Measurements from ENCODE around the gene ZFYVE9. TPM values are rescaled to one million over a fixed set of nuclear protein-coding genes. Genes with fewer than 3 reads are reported as not detected.

ZFYVE9 gene
- total and polyA plus RNA-seq, 2 of the 4 experiments (the other 2 are of a cell fraction) = 8.3 to 28.7 TPM

DNA sequence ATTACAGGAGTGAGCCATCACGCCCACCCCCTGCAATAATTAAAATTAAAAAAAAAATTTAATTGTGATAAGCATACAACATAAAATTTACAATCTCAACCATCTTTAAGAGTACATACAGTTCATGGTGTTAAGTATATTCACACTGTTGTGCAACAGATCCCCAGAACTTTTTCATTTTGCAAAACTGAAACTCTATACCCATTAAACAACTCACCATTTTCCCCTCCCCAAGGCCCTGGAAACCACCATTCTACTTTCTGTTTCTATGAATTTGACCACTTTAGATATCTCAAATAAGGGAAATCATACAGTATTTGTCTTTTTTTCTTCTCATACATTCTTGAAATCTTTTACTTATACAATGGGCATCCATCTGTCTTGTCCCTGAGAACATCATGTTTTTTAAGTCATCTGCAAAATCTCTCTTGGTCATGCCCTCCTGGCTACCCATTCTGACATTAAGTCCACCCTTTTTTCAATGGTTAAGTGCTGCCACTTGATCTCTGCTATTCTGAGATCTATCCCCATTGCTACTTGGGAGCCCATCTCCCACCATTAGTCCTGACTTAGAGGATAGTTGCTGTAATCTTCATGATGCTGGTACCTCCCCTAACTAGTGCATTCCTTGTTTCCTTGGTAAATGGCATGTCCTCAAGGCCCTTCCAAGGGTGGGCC, 39.4 kb upstream of the ZFYVE9 start:
- Histone ChIP-seq H3K27ac (ENCODE audit: insufficient read depth, low read length) (no peak overlapping the region), H3K79me1 (ENCODE audit: low read depth in 1 of 2, low read length in 2 of 2) (no peaks in the 10 kb centered on the region), H2AFZ (replicated peaks; ENCODE audit: low read length, poor library complexity) (peak overlapping the region; percentile 41), H2AK9ac (replicated peaks; ENCODE audit: low read depth, low read length, poor library complexity) (no peak overlapping the region), H2BK15ac (ENCODE audit: low read depth, low read length) (no peak overlapping the region), H3K14ac (replicated peaks; ENCODE audit: low read depth, low read length) (no peak overlapping the region), H3K9me3 (ENCODE audit: control insufficient read depth, insufficient read depth, low read length) (no peaks in the 10 kb centered on the region), H3K4me1 (ENCODE audit: control insufficient read depth, insufficient read depth, low read length) (no peaks in the 10 kb centered on the region), H3K18ac (ENCODE audit: low read depth, low read length) (no peak overlapping the region), H3K23ac (ENCODE audit: low read depth, low read length) (no peak overlapping the region), H3K27me3 (ENCODE audit: control insufficient read depth, insufficient read depth, low read length) (0 out of 2 replicates have a peak, but pooled peaks cover 2% of the 10 kb centered on the region), H2BK20ac (ENCODE audit: low read depth, low read length) (no peak overlapping the region), H4K20me1 (ENCODE audit: insufficient read depth, low read length) (no peaks in the 10 kb centered on the region), H4K91ac (ENCODE audit: insufficient read depth, low read depth, low read length) (no peak overlapping the region), H2BK5ac (ENCODE audit: low read depth, low read length, poor library complexity, severe bottlenecking) (no peak overlapping the region), H3K4me3 (ENCODE audit: insufficient read depth, low read depth, low read length) (no peak overlapping the region), H2BK120ac (ENCODE audit: low read depth, low read length) (no peak overlapping the region), H3K56ac (ENCODE audit: extremely low read depth, insufficient read depth, low read length) (no peak overlapping the region), H3K4me2 (ENCODE audit: low read depth, low read length) (no peak overlapping the region), H4K8ac (ENCODE audit: low read depth in 2 of 2, low read length in 2 of 2) (no peak overlapping the region), H3K9ac (ENCODE audit: low read depth, low read length) (no peak overlapping the region), H3K36me3 (ENCODE audit: control insufficient read depth, insufficient read depth, low read length) (no peaks in the 10 kb centered on the region), H3K4ac (ENCODE audit: low read depth, low read length) (no peak overlapping the region), H2AK5ac (ENCODE audit: low read depth, low read length) (no peak overlapping the region), H3K9me1 (ENCODE audit: insufficient read depth, low read length) (no peaks in the 10 kb centered on the region), H4K5ac (ENCODE audit: low read depth, low read length) (no peak overlapping the region)
- ATAC-seq (ENCODE audit: low read depth) (no peak), DNase-seq (no peak)
- BruUV-seq (replicated peaks) = no TSS peak
- TF ChIP-seq NFE2L2 (IDR thresholded peaks at IDR 0.05; ENCODE audit: low read depth, low read length) (no peak), MXI1 (IDR thresholded peaks at IDR 0.05; ENCODE audit: borderline replicate concordance, low read depth, low read length) (no peak), CEBPB (IDR thresholded peaks at IDR 0.05; ENCODE audit: low read depth, low read length) (0 out of 2 replicates have a peak, but pooled peaks have one; percentile 30), BHLHE40 (IDR thresholded peaks at IDR 0.05; ENCODE audit: low read depth, low read length) (no peak)
- dilution Hi-C loops (cut with HindIII; ENCODE audit: low sequenced_read_pairs, unreplicated experiment) (no loop called here), intact Hi-C loops (cut with micrococcal nuclease) (no loop called here), in situ Hi-C loops (cut with MboI; ENCODE audit: low sequenced_read_pairs) (no loop called here)
- ChIA-PET CTCF (no interaction called here), POLR2A (ENCODE audit: unreplicated experiment) (no interaction called here)
- no CpG with 5 or more reads among the region's 1 CpG for WGBS, 2 experiments (ENCODE audit: extremely low coverage in 2 of 2, insufficient read length in 1 of 2)

Data from IMR-90 (cell line).